Adipocyte (in vitro differentiated cells): ENCODE results near the gene R3HDM2.
A peak's percentile ranks its signal among the peaks of the same experiment; 100 is the strongest.

ENCODE experiments used
- DNase-seq: peaks from one replicate; pipeline ENCODE4 v3.0.0-alpha.2; 2015; ENCODE audit warnings: low read depth
- H3K27me3 ChIP-seq: replicated peaks from 2 replicates; pipeline ENCODE4 v1.7.0; 2013; ENCODE audit warnings: mild to moderate bottlenecking, low read length, moderate library complexity; ENCODE audit not compliant: control insufficient read depth, insufficient read depth
- H3K36me3 ChIP-seq: 2 replicates; pipeline ENCODE4 v1.7.0; 2013; ENCODE audit warnings: low read length, mild to moderate bottlenecking, moderate library complexity; ENCODE audit not compliant: control insufficient read depth, insufficient read depth, severe bottlenecking
- H3K4me1 ChIP-seq: 2 replicates; pipeline ENCODE4 v1.7.0; 2013; ENCODE audit warnings: mild to moderate bottlenecking, low read length, moderate library complexity; ENCODE audit not compliant: control insufficient read depth, insufficient read depth
- H3K4me3 ChIP-seq: 2 replicates; pipeline ENCODE4 v1.7.0; 2013; ENCODE audit warnings: mild to moderate bottlenecking, low read length, moderate library complexity
- H3K9ac ChIP-seq: 2 replicates; pipeline ENCODE4 v1.7.0; 2013; ENCODE audit warnings: mild to moderate bottlenecking, low read length, moderate library complexity
- H3K9me3 ChIP-seq: 2 replicates; pipeline ENCODE4 v1.7.0; 2013; ENCODE audit warnings: mild to moderate bottlenecking, low read length, moderate library complexity; ENCODE audit not compliant: control insufficient read depth

The R3HDM2 gene

DNA sequence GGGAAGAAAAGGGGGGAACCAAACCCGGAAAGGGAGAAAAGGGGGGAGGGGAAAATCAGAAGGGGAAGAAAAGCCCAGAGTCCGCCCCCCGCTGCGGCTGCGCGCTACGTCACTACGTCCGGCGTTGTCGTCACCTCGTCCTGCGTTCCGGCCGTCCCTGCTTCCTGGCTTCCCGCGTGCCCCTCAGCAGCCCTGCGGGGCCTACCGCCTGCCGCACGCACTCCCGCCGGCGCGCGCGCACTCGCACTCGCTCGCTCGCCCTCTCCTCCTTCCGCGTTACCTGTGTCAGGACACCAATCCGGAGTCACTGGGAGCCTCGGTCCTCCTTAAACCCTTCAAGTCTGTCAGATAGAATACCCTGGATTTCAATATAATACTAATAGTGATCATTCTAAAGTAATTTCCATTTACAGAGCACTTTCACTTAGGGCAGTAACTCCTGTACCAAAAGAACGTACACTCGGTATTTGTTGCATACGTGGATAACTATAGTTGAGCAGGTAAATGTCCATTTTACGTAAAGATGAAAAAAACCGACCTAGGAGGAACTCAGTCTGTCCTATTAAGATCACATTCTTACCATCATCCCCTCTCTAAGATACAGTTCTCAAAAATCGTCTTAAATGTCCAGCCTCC lies at the start of gene R3HDM2:
R3HDM2 (minus strand) TSS at position 113 of the 636 bp plus-strand sequence. CDS start 120,615 bp downstream, outside the sequence.
- peak within 1 kb of the TSS; percentile 83 for H3K4me3 ChIP-seq
- peak; percentile 98 for DNase-seq
- H3K27me3 ChIP-seq = no peaks in the 10 kb centered on the region
- peaks cover 7% of the 10 kb centered on the region for H3K4me1 ChIP-seq
- no peaks in the 10 kb centered on the region for H3K36me3 ChIP-seq
- H3K9ac ChIP-seq = peak within 1 kb of the TSS; percentile 96
- H3K9me3 ChIP-seq = no peaks in the 10 kb centered on the region

DNA sequence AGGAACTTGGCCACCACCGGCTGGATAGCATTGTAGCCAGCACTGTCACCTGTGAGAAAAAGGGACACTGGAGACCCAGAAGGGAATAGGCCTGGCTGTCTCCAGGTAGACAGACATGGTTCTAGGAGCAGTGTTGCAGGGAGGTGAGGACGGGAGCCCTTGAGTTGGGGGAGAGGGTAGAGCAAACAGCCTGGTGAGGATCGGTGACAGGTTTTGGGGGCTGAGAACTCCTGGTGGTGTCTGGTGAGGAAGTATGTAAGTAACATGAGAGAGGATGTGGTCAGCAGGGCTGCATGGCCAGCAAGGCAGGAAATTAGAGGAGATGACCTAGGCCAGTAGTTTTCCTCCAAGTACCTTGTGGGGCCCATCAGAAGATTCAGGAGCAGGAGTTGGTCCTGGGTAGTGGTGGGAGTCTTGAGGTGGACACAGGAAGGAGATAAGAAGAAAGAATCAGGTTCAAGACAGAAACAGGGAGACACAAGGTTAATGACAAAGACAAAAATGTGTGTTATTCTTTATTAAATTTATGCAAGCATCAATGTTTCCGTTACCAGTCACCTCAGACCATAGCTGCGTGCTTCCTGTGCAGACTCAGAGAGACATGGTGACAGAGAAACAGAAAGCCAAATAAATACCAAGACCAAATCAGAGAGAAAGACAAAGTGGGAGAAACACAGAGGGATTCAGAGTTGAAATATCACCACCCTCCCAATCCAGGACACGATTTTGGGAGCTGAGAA lies 48.7 kb upstream of the R3HDM2 start, which contains the start of gene ARHGAP9:
ARHGAP9 (minus strand) TSS at position 491 of the 740 bp plus-strand sequence; CDS start at position 31, 460 bp downstream.
- H3K4me1 ChIP-seq = peaks cover 10% of the 10 kb centered on the region
- H3K9ac ChIP-seq = no peak within 1 kb of the TSS
- no peak within 1 kb of the TSS for H3K4me3 ChIP-seq
- H3K9me3 ChIP-seq = no peaks in the 10 kb centered on the region
- no peaks in the 10 kb centered on the region for H3K36me3 ChIP-seq
- no peak for DNase-seq
- H3K27me3 ChIP-seq = peaks cover 64% of the 10 kb centered on the region

DNA sequence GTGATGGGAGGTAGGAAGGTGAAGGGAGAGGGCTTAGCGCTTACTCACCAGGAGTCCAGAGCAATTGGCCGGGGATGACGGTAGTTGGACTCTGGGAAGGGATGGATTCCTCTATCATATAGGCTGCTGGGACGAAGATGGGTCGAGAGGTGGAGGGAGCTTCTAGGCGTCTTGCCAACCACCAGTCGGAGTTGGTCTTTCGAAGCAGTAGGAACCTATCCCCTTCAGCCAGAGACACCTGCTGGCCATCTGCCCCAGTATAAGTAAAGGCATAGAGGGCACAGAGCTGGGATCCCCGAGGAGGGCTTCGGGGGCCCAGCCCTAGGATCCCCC lies 48.2 kb upstream of the R3HDM2 start:
- H3K4me3 ChIP-seq = no peak overlapping the region
- H3K36me3 ChIP-seq = no peaks in the 10 kb centered on the region
- peaks cover 10% of the 10 kb centered on the region for H3K4me1 ChIP-seq
- no peak for DNase-seq
- H3K27me3 ChIP-seq = peaks cover 69% of the 10 kb centered on the region
- no peak overlapping the region for H3K9ac ChIP-seq
- H3K9me3 ChIP-seq = no peaks in the 10 kb centered on the region

DNA sequence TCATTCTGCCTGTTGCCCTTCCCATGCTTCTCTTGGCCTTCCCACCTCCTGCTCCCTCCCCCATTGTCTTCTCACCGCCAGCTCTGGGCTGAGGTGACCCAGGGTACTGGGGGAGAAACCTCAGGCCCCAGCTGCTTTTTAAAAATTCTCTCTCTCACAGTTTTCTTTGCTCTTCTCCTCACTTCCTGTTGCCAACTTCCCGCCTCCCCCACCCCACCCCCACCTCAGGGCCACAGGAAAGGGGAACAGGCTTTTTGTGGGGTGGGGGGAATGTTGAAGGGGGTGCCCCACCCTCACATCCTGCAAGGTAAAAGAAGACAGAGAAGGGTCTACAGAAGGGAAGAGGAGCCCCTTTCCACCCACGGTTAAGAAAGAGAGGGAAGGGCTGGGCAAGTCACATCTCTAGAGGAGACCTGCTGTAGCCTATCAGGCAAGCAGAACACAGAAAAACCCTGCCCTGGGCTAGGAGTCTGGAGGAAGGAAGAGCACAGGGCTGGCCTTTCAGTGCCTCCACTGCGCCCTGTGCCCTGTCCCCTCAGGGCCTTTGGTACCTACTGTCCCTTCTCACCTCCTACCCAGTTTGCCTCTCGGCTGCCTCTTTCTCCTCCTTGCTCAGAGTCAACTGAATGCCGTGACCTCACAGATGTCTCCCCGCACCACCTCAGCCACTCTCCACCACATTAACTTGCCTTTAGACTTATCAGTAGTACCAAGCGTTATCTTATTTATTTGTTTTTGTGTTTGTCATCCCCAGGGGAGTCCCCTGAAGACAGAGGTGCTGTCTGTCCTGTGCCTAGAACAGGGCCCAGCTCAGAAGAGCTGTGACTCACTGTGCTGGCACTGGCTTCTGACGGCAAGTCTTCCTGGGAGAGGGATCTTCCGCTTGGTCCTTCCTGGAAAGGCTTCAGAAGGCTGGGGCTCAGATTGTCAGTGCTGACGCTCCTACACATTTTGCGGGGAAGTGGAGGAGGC lies 47.2 kb upstream of the R3HDM2 start:
- peaks cover 78% of the 10 kb centered on the region for H3K27me3 ChIP-seq
- no peak for DNase-seq
- no peaks in the 10 kb centered on the region for H3K9me3 ChIP-seq

DNA sequence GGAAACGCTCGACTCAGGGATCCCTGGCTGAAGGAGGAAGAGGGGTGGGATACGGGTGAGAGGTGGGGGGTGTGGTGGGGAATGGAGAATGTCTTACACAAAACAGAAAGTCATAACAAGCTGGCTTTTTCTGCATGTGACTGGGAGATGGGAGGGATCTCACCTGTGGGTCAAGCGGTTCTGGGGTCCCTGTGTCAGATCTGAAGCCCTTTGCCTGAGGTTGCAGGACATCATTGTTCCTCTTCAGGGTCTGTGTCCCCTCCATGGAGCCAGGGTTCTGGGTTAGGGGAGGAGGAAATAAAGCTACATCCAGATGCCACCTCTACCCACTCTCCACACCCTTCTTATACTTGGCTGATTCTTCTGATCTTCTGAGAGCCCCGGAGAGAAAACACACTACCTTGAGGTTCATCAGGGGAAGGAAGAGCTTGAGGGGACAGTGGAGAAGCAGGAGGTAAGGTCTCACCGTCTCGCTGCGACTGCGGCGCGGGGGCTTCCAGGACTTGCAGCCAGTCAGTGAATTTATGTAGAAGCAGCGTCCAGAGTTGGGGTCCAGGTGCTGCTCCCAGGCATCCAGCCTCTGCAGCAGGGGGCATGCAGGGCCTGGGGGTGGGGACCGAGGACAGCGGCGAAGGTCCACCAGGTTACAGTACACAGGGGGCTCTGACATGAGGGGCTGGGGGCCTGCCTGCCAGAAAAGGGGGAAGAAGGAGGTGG lies 46.3 kb upstream of the R3HDM2 start:
- Histone ChIP-seq H3K4me3 (no peak overlapping the region), H3K36me3 (no peaks in the 10 kb centered on the region), H3K9ac (no peak overlapping the region), H3K27me3 (peaks cover 87% of the 10 kb centered on the region), H3K4me1 (peaks cover 10% of the 10 kb centered on the region), H3K9me3 (no peaks in the 10 kb centered on the region)
- no peak for DNase-seq

More for the DNA sequence above, 47.2 kb upstream of the R3HDM2 start:
- Histone ChIP-seq H3K9ac (no peak overlapping the region), H3K4me1 (peaks cover 10% of the 10 kb centered on the region), H3K4me3 (no peak overlapping the region), H3K36me3 (no peaks in the 10 kb centered on the region)

DNA sequence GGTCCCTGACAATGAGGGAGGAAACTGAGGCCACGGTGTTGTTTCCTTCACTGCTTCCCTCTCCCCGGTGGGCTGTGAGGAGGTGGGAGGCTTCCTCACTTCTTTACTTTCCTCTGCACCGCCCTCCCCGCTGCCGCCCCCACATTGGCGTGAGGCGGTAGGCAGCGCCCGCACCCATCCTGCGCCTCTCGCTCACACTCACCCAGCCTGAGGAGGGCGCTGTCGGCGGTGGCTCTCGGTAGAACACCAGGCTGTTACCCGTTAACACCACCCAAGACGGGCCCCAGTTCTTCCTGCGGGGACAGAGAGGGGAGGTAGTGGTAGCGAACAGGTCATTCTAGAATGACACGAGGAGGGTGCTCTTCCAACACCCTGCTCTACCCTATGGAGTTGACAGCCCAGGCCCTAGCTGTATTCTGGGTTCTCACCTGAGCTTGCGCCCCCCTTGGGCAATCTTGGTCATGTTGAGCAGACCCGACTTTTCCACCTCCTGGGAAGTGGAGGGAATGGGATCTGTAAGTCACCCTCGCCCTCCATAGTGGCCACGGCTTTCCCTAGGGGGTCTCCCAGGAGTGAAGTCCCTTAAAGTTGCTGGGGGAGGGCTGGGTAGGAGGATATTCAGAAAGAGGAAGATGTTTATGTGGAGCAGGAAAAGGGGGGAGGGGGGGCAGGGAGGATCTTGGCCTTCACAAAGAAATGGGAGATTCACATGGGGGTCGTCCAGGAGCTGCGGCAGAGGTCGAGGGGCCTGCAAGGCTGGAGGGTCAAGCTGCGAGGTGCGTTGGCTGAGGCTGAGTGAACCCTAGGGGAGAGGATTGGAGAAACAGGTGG lies 45.5 kb upstream of the R3HDM2 start:
- Histone ChIP-seq H3K4me1 (peaks cover 10% of the 10 kb centered on the region), H3K36me3 (no peaks in the 10 kb centered on the region), H3K9ac (no peak overlapping the region), H3K27me3 (peaks cover 87% of the 10 kb centered on the region), H3K4me3 (peak overlapping the region; percentile 24), H3K9me3 (no peaks in the 10 kb centered on the region)
- DNase-seq = no peak

DNA sequence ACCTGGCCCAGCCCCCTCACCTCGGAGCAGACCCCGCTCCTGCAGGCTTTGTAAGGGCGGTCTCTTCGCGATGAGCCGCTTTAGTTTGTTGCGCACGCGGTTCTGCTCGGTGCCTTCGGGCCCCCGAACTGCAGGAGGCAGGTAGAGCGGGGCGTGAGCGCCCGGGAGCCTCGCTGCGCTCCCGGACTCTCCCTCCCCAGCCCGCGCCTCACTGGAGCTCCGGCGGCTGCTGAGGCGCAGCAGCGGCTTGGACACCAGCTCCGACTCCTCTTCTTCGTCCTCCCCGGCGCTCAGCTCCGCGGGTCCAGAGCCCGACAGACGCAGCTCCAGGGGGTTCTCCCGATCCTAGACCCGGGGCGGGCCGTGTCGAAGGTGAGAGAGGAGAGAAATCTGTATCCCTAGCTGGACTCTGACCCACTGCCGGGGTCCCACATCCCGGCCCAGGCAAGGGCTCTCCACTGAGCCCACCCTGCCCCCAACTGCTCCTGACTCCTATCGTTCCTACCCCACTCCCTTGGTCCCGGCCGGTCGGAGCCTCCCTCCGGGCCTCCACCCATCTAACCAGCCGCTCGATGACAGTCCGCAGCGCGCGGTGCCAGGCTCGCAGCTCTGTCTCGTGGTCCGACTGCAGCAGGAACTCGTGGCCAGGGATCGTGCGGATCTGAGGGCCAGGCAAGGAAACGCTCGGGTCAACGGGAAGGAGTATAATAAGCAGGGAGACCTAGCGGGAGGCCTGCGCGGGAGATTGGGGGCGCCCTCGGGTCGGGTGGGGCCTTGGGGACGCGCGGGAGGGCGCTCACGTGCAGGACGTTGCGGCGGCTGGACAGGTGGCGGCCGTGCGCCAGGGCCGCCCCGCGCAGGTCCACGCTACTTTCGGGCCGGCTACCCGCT lies 44.7 kb upstream of the R3HDM2 start:
- Histone ChIP-seq H3K36me3 (no peaks in the 10 kb centered on the region), H3K4me1 (peaks cover 10% of the 10 kb centered on the region), H3K4me3 (peak overlapping the region; percentile 24), H3K9ac (no peak overlapping the region), H3K27me3 (peaks cover 90% of the 10 kb centered on the region), H3K9me3 (no peaks in the 10 kb centered on the region)
- peak; percentile 63 for DNase-seq

DNA sequence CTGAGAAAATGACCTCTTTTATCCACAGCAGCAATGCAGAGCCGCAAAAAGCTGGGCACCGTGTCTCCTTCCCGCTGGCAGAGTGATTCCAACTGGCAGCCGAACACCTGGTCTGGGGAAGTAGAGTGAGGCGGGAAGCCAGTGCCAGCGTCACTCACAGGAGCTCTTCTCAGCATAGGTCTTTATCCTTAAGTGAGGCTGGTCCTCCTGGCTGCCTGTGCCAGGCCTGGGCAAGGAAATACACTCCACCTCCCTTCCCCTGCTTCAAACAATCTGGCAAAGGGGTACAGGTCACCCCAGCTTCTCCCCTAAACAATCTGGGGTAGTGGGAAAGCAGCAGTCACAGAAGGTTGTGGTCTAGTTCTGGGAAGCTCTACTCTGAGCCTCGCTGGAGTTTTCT lies 44.0 kb upstream of the R3HDM2 start:
- DNase-seq = no peak
- Histone ChIP-seq H3K4me1 (peaks cover 10% of the 10 kb centered on the region), H3K27me3 (peaks cover 90% of the 10 kb centered on the region), H3K9me3 (no peaks in the 10 kb centered on the region), H3K9ac (no peak overlapping the region), H3K4me3 (no peak overlapping the region), H3K36me3 (no peaks in the 10 kb centered on the region)

DNA sequence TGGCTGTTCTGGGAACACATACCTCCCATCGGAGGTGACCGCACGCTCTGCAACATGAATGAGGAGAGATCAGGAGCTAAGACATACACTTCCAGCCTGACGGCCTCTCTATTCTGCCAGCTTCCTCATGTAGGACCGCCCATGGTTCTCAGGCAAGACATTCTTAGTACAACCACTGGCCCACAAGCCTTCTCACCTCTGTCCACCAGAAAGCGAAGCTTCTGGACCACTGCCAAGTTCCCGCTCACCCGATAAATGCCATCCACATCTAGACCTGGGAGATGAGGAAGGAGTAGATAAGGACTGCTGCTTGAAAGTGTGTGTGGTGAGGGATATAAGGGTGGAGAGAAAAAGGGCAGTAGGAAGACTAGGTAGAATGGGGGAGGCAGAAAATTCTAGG lies 43.6 kb upstream of the R3HDM2 start:
- Histone ChIP-seq H3K4me3 (no peak overlapping the region), H3K4me1 (peaks cover 10% of the 10 kb centered on the region), H3K9me3 (no peaks in the 10 kb centered on the region), H3K27me3 (peaks cover 90% of the 10 kb centered on the region), H3K9ac (no peak overlapping the region), H3K36me3 (no peaks in the 10 kb centered on the region)
- DNase-seq = no peak
